ENCODE results near the gene P2RY2. TPM values are rescaled to one million over a fixed set of nuclear protein-coding genes. Genes with fewer than 3 reads are reported as not detected.

P2RY2 gene
- total RNA-seq, 4 donors from 2014 or later, result 36.2 to 50.3 (median 43.8) TPM

- H3K9me3 ChIP-seq, result no peaks in the 10 kb centered on the region
- H3K4me1 ChIP-seq, result peaks cover 38 to 81% (median 46%) of the 10 kb centered on the region in 3 donors
- peak overlapping the region; percentile 55 to 89 (median 78) for H3K27ac ChIP-seq
- no peak for TF ChIP-seq POLR2A (IDR thresholded peaks at IDR 0.05)
- no peak for TF ChIP-seq CTCF (IDR thresholded peaks at IDR 0.05)
- H3K36me3 ChIP-seq, result no peaks in the 10 kb centered on the region
- intact Hi-C loops (cut with DNase I), result loop anchor here (5.0 kb wide), 2 partner anchors 39 to 104 kb away; no protein-coding TSS in a partner anchor
- DNase-seq, result no peak
- no peaks in the 10 kb centered on the region for H3K27me3 ChIP-seq
- 56 to 83% methylated on average over 1 of the region's 1 CpG for WGBS, 2 donors
- H3K4me3 ChIP-seq, result no peak overlapping the region
Observed at GRCh38 chr11:73187854-73188253, 30.2 kb upstream of the P2RY2 start.

GRCh38 chr11:73188301-73188700 lies 29.8 kb upstream of the P2RY2 start:
- no peaks in the 10 kb centered on the region for H3K27me3 ChIP-seq
- TF ChIP-seq CTCF (IDR thresholded peaks at IDR 0.05), result no peak
- TF ChIP-seq POLR2A (IDR thresholded peaks at IDR 0.05), result no peak
- WGBS, 2 donors, result 47 to 96% methylated on average over 2 to 3 of the region's 4 CpGs
- H3K9me3 ChIP-seq, result no peaks in the 10 kb centered on the region
- H3K36me3 ChIP-seq, result no peaks in the 10 kb centered on the region
- peak overlapping the region; percentile 55 to 89 (median 64) for H3K27ac ChIP-seq
- intact Hi-C loops (cut with DNase I), result loop anchor here (5.0 kb wide), 2 partner anchors 39 to 104 kb away; no protein-coding TSS in a partner anchor
- no peak overlapping the region for H3K4me3 ChIP-seq
- H3K4me1 ChIP-seq, result peaks cover 42 to 83% (median 51%) of the 10 kb centered on the region in 3 donors
- DNase-seq, result no peak

- H3K27ac ChIP-seq, result peak overlapping the region in 1 of 4 donors; percentile 1
- no peaks in the 10 kb centered on the region for H3K9me3 ChIP-seq
- no peak overlapping the region for H3K4me3 ChIP-seq
- 52 to 61% methylated on average over 4 to 8 of the region's 8 CpGs for WGBS, 2 donors
- no peak for TF ChIP-seq POLR2A (IDR thresholded peaks at IDR 0.05)
- no peak for TF ChIP-seq CTCF (IDR thresholded peaks at IDR 0.05)
- H3K4me1 ChIP-seq, result peaks cover 51 to 93% (median 61%) of the 10 kb centered on the region in 3 donors
- H3K36me3 ChIP-seq, result no peaks in the 10 kb centered on the region
- H3K27me3 ChIP-seq, result no peaks in the 10 kb centered on the region
- intact Hi-C loops (cut with DNase I), result loop anchor here (5.0 kb wide), 2 partner anchors 38 to 103 kb away; no protein-coding TSS in a partner anchor
- no peak for DNase-seq
Observed at GRCh38 chr11:73189315-73189714, 28.8 kb upstream of the P2RY2 start.

GRCh38 chr11:73189723-73190556 lies 28.1 kb upstream of the P2RY2 start:
- no peak for TF ChIP-seq CTCF (IDR thresholded peaks at IDR 0.05)
- TF ChIP-seq POLR2A (IDR thresholded peaks at IDR 0.05), result no peak
- DNase-seq, result no peak
- 80 to 83% methylated on average over 4 to 5 of the region's 5 CpGs for WGBS, 2 donors
- no peaks in the 10 kb centered on the region for H3K9me3 ChIP-seq
- H3K27ac ChIP-seq, result peak overlapping the region in 2 of 4 donors; percentile 89 to 98
- no peak overlapping the region for H3K4me3 ChIP-seq
- H3K4me1 ChIP-seq, result peaks cover 57 to 97% (median 64%) of the 10 kb centered on the region in 3 donors
- H3K27me3 ChIP-seq, result no peaks in the 10 kb centered on the region
- H3K36me3 ChIP-seq, result no peaks in the 10 kb centered on the region
- intact Hi-C loops (cut with DNase I), result loop anchor here (5.0 kb wide), 2 partner anchors 37 to 102 kb away; no protein-coding TSS in a partner anchor

GRCh38 chr11:73190557-73190885 lies 27.6 kb upstream of the P2RY2 start:
- H3K9me3 ChIP-seq, result no peaks in the 10 kb centered on the region
- intact Hi-C loops (cut with DNase I), result no loop called here
- DNase-seq, result no peak
- H3K4me3 ChIP-seq, result no peak overlapping the region
- no peaks in the 10 kb centered on the region for H3K27me3 ChIP-seq
- H3K4me1 ChIP-seq, result peaks cover 56 to 97% (median 63%) of the 10 kb centered on the region in 3 donors
- H3K27ac ChIP-seq, result peak overlapping the region in 2 of 4 donors; percentile 89 to 98
- TF ChIP-seq CTCF (IDR thresholded peaks at IDR 0.05), result no peak
- TF ChIP-seq POLR2A (IDR thresholded peaks at IDR 0.05), result no peak
- no peaks in the 10 kb centered on the region for H3K36me3 ChIP-seq
- WGBS, 2 donors, result 89 to 94% methylated on average over 3 of the region's 3 CpGs

All from esophagus squamous epithelium (tissue), 5 donors.